ENCODE data around the gene NDUFB10. TPM values are rescaled to one million over a fixed set of nuclear protein-coding genes. Genes with fewer than 3 reads are reported as not detected.

Gene NDUFB10
- total RNA-seq, 1 donor from 2014 or later, result 95.0 TPM

DNA sequence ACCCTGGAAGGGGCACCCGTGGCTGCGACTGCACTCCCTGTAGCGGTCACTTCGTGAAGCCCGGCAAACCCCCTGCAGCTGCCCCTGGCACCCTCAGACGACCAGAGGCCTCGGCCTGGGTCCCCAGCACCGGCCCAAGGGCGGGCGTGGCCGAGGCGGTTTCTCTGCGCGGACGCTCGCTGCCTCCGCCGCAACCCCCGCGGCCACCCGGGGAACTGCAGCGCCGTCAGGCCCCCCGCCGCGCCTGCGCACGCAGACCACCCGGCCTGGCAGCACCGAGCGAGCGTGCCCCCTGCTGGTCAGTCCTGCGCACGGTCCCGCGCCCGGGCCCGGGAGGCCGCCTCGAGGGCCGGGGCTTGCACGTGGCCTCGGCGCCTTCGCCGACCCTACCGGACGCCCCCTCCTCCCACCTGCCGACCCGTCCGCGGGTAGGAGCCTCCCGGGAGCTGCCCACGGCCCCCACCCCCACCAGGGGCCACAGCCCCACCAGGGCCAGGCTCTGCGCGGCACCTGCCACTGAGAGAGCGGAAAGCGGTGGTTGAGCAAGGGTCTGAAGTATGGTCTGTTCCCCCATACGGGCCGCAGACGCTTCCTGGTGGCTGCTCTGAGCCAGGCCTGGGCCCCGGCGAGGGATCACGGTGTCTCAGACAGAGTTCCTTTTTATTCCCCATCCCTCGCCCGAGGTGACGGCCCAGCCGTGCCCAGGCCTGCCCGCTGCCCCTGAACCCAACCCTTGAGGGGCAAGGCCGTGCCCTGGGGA is 29.6 kb upstream of the NDUFB10 start:
- peak; percentile 99 for TF ChIP-seq CTCF (IDR thresholded peaks at IDR 0.05; ENCODE audit: unreplicated experiment)
- DNase-seq (ENCODE audit: low spot score in 2 of 2, unreplicated experiment in 2 of 2), result peak; percentile 94 to 99
- peaks cover 2% of the 10 kb centered on the region for H3K36me3 Mint-ChIP-seq
- no peak overlapping the region for H3K27ac Mint-ChIP-seq
- peak overlapping the region; percentile 58 for H3K4me3 Mint-ChIP-seq
- H3K9me3 Mint-ChIP-seq, result no peaks in the 10 kb centered on the region
- H3K27me3 Mint-ChIP-seq (ENCODE audit: low read depth), result peaks cover 9% of the 10 kb centered on the region
- H3K4me1 Mint-ChIP-seq, result peaks cover 19% of the 10 kb centered on the region

DNA sequence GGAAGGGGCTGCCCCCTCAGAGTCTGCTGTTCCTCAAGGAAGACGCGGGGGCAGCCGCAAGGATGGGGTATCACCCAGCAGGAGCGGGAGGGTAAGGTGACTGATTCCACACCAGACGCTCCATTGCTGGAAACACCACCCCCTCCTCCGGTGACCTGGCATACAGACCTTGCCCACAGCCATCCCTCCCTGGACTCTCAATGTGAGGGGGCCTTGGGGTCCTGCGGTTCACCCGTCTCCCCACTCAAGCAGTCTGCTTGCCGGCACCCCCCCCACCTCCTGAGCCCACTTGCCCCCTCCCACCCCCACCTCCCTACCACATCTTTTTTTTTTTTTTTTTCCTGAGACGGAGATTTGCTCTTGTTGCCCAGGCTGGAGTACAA is 29.0 kb upstream of the NDUFB10 start:
- H3K27me3 Mint-ChIP-seq (ENCODE audit: low read depth), result peaks cover 9% of the 10 kb centered on the region
- H3K4me1 Mint-ChIP-seq, result peaks cover 16% of the 10 kb centered on the region
- peaks cover 2% of the 10 kb centered on the region for H3K36me3 Mint-ChIP-seq
- H3K27ac Mint-ChIP-seq, result no peak overlapping the region
- H3K9me3 Mint-ChIP-seq, result no peaks in the 10 kb centered on the region
- H3K4me3 Mint-ChIP-seq, result no peak overlapping the region
- no peak for TF ChIP-seq CTCF (IDR thresholded peaks at IDR 0.05; ENCODE audit: unreplicated experiment)
- DNase-seq (ENCODE audit: low spot score in 2 of 2, unreplicated experiment in 2 of 2), result no peak

- peaks cover 5% of the 10 kb centered on the region for H3K4me1 Mint-ChIP-seq
- H3K36me3 Mint-ChIP-seq, result peaks cover 7% of the 10 kb centered on the region
- DNase-seq (ENCODE audit: low spot score in 2 of 2, unreplicated experiment in 2 of 2), result no peak
- no peaks in the 10 kb centered on the region for H3K9me3 Mint-ChIP-seq
- H3K4me3 Mint-ChIP-seq, result no peak overlapping the region
- H3K27ac Mint-ChIP-seq, result no peak overlapping the region
- no peak for TF ChIP-seq CTCF (IDR thresholded peaks at IDR 0.05; ENCODE audit: unreplicated experiment)
- peaks cover 9% of the 10 kb centered on the region for H3K27me3 Mint-ChIP-seq (ENCODE audit: low read depth)
These were observed 27.0 kb upstream of the NDUFB10 start for GRCh38 chr16:1932050-1933028.

GRCh38 chr16:1933097-1933661 is 26.2 kb upstream of the NDUFB10 start:
- DNase-seq (ENCODE audit: low spot score in 2 of 2, unreplicated experiment in 2 of 2), result no peak
- peaks cover 3% of the 10 kb centered on the region for H3K4me1 Mint-ChIP-seq
- no peak overlapping the region for H3K4me3 Mint-ChIP-seq
- H3K27ac Mint-ChIP-seq, result no peak overlapping the region
- H3K9me3 Mint-ChIP-seq, result no peaks in the 10 kb centered on the region
- peaks cover 10% of the 10 kb centered on the region for H3K36me3 Mint-ChIP-seq
- TF ChIP-seq CTCF (IDR thresholded peaks at IDR 0.05; ENCODE audit: unreplicated experiment), result no peak
- peaks cover 9% of the 10 kb centered on the region for H3K27me3 Mint-ChIP-seq (ENCODE audit: low read depth)

- no peaks in the 10 kb centered on the region for H3K27me3 Mint-ChIP-seq (ENCODE audit: low read depth)
- no peak overlapping the region for H3K4me3 Mint-ChIP-seq
- no peak for DNase-seq (ENCODE audit: low spot score in 2 of 2, unreplicated experiment in 2 of 2)
- H3K4me1 Mint-ChIP-seq, result peaks cover 1% of the 10 kb centered on the region
- no peak for TF ChIP-seq CTCF (IDR thresholded peaks at IDR 0.05; ENCODE audit: unreplicated experiment)
- no peaks in the 10 kb centered on the region for H3K9me3 Mint-ChIP-seq
- no peak overlapping the region for H3K27ac Mint-ChIP-seq
- H3K36me3 Mint-ChIP-seq, result peaks cover 10% of the 10 kb centered on the region
These were observed 22.3 kb upstream of the NDUFB10 start for GRCh38 chr16:1936945-1937479.
